Measurements from ENCODE around the gene SAA4.
"Not testable (repeated sequence)": the region's sequence is repeated elsewhere in the genome, so short reads cannot be mapped to it uniquely, and the experiment has no call there.

Gene SAA4, protein sequence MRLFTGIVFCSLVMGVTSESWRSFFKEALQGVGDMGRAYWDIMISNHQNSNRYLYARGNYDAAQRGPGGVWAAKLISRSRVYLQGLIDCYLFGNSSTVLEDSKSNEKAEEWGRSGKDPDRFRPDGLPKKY

DNA sequence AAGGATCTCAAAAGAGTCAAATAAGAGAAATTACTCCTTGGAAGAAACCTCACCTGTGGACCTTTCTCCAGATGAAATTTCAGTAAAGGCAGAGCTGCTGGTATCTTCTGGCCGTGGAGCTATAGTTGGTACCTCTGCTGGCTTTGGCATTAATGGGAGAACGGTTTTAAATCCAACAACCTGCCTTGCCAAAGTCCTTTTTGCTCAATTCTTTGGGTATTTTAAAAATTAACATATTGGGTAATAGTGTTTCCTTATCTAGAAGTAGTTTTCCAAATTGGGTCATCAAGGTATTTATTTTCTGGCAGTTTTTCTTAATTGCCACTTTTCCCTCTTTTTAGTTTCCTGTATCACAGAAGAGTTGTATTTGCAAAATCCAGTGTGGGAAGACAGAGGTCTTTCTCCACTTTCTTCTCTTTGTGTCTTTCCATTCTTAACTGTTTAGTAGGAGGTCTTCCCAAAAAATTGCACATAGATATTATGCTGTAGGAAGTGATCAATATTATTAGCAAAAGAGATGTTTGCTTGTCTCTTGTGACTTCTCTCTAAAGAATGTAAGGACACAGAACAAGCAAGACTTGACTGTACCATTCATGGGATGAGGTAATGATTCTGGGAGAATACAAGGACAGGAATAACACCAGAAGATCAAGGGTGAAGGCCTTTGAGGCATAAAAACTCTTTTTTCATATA is at the start of gene SAA4:
SAA4 (minus strand) TSS at position 139 of the 693 bp plus-strand sequence. CDS start 876 bp downstream, outside the sequence.
- no peak for DNase-seq (ENCODE audit: low read depth, low spot score)

- DNase-seq (ENCODE audit: low read depth, low spot score) = no peak
Measured at GRCh38 chr11:18285841-18286240, 49.2 kb upstream of the SAA4 start.

DNA sequence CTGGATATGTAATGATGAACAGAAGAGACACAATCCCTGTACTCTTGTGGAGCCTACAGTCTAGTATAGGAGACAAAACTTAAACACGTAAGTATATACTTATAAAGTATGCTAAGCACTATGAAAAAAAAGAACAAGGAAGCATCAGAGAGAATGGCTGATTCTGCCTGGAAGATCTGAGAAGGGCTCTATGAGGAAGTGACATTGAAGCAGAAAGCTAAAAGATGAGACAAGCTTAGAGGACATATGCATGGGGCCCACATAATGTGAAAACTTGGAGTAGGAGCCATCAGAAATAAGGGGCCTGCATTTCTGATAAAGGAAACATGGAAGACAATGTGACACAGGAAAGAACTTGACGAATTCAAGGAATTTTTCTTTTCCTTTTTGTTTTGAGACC is 46.0 kb upstream of the SAA4 start:
- no peak for DNase-seq (ENCODE audit: low read depth, low spot score)

- DNase-seq (ENCODE audit: low read depth, low spot score) = no peak
Measured at GRCh38 chr11:18280438-18281045, 43.9 kb upstream of the SAA4 start.

DNA sequence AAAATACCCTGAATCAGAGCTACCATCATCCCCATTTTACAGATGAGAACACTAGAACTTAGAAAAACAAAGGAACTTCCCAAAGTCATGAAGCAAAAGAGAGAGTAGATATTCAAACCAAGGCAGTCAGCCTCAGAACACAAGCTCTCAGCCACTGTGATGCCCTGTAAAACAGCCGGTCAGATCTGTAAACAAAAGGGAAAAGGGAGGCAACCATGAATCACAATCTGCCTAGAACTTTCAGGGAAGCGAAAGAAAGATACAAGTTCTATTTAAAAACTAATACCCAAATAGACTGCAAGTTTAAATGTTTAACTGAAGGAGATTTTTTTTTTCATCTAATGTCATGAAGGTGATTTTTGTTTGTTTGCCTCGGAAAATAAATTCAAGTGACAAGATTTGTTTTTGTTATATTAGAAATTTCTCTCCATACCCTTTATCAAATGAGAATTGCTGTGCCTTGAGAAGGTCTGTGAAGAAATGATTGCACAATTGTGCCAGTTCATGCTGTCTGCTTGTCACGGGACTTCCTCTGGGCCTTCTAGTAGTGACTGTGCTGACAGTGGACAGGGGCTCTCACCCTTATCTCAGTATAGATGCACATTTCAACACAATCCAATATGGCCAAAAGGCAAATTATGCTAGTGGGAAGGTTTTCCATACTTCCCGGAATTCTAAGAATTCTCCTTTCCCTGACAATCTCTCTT is 41.1 kb upstream of the SAA4 start:
- no peak for DNase-seq (ENCODE audit: low read depth, low spot score)

GRCh38 chr11:18271206-18271605 is 34.6 kb upstream of the SAA4 start:
- no peak for DNase-seq (ENCODE audit: low read depth, low spot score)

DNA sequence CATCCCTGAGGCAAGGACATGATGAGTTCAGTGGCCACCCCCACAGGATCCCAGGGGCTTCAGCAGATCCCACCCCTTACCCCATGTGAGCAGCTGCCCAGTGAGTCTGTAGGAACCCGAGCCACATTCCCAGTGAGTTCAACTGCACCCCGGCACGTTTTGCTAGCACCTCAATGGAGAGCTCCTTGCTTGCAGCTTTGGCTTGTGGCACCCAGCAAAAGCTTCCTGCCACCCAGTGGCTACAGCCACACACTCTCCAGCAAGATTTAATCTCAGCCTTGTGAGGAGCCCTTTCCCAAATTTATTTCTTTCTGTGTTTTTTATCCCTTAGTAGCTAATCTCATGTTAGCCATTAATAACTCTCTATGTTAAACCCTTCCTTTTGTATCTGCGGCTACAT is 33.5 kb upstream of the SAA4 start:
- no peak for DNase-seq (ENCODE audit: low read depth, low spot score)

GRCh38 chr11:18269252-18269651 is 32.6 kb upstream of the SAA4 start:
- not testable (repeated sequence) for DNase-seq (ENCODE audit: low read depth, low spot score)

DNA sequence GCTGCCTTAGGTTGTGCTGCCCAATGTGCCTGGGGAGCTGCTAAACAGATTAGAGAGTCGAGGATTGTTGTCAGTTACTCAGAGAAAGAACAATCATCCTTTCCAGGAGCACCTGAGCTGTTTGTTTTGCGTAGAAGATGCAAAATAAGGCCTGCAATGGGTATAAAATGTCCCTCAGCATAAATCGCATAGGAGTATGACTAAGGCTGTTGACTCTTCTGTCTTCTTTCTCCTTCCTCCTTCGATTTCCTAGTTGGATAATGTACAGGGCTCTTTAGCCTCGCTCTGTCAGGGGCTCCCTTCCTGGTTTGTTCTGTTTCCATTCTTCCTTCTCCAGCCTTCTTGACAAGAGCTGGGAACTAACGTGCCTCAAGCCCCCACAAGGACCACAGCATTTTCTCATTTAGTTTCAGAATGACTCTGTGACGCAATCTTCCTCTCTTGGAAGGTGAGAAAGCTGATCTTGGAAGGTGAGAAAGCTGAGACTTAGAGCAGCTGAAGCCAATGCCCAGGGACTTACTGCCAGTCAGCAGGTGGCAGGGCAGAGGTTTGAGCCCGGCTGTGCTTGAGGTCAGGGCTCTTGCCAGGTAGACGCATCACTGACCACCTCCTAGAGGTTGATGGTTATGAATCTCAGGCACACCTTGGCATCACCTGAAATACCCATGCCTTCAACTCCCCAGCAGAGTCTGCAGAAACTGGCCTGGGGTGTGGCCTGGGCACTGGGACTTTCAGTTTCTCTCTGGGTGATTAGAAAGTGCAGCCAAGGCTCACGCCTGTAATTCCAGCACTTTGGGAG is 30.9 kb upstream of the SAA4 start:
- DNase-seq (ENCODE audit: low read depth, low spot score) = not testable (repeated sequence)

GRCh38 chr11:18265949-18266348 is 29.3 kb upstream of the SAA4 start, which contains the start of gene SAA1:
Gene SAA1, plus strand, starts transcription at chr11:18266264. Its CDS starts 624 bp downstream, at chr11:18266888.
- no peak for DNase-seq (ENCODE audit: low read depth, low spot score)

GRCh38 chr11:18264677-18265555 is 28.3 kb upstream of the SAA4 start:
- DNase-seq (ENCODE audit: low read depth, low spot score) = no peak

DNA sequence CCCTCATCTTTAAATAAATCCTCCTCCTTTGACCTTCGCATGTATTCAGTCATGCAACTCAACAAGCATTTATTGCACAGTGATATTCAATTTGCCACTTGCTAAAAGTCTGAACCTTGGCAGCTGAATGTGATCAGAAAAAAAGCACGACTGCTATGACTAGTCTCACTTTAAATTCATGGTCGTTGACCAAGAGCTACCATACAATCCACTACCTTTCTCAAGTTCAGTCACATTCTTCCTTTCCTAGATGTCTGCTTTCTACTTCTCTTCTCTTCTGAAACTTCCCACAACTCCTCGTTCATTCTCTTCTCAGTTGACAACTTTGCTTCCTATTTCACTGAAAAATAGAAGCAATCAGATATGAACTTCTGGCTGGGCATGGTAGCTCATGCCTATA is 27.4 kb upstream of the SAA4 start:
- no peak for DNase-seq (ENCODE audit: low read depth, low spot score)

DNA sequence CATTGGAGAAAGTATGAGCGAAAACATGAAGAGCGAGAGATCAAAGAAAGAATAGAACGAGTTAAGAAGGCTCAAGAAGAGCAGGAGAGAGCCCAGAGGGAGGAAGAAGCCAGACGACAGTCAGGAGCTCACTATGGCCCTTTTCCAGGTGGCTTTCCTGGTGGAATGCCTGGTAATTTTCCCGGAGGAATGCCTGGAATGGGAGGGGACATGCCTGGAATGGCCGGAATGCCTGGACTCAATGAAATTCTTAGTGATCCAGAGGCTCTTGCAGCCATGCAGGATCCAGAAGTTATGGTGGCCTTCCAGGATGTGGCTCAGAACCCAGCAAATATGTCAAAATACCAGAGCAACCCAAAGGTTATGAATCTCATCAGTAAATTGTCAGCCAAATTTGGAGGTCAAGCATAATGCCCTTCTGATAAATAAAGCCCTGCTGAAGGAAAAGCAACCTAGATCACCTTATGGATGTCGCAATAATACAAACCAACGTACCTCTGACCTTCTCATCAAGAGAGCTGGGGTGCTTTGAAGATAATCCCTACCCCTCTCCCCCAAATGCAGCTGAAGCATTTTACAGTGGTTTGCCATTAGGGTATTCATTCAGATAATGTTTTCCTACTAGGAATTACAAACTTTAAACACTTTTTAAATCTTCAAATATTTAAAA is 26.2 kb upstream of the SAA4 start:
- not testable (repeated sequence) for DNase-seq (ENCODE audit: low read depth, low spot score)

DNA sequence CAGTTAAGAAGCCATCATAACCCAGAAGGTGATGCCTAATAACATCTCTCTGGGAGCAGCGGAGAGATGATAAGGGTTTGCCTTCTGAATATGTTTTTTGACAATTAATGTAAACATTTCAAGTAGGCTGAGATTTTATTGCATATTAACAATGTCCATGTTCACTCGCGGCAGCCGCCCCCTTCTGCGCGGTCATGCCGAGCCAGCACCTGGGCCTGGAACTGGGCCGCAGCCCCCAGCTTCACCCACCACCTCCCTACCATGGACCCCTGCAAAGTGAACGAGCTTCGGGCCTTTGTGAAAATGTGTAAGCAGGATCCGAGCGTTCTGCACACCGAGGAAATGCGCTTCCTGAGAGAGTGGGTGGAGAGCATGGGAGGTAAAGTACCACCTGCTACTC is 25.1 kb upstream of the SAA4 start:
- no peak for DNase-seq (ENCODE audit: low read depth, low spot score)

DNA sequence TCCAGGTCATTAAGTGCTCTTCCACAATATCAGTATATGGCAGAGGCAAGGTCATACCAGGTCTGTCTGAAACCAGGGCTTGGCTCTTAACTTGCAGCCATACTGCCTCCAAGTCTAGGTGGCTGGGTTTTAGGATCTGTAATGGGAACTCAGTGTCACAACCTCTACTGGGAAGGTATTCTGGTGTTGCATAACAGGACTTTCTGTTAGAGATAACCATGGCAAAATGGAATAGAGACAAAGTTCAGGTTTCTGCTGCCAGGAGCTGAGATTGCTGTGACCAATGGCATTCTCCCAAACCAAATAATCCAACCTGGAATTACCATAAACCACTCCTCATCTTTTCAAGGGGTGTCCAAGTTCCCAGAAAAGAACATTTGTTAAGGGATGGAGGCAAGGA is 22.7 kb upstream of the SAA4 start:
- no peak for DNase-seq (ENCODE audit: low read depth, low spot score)

- no peak for DNase-seq (ENCODE audit: low read depth, low spot score)
Measured at GRCh38 chr11:18254781-18255361, 18.3 kb upstream of the SAA4 start.

DNA sequence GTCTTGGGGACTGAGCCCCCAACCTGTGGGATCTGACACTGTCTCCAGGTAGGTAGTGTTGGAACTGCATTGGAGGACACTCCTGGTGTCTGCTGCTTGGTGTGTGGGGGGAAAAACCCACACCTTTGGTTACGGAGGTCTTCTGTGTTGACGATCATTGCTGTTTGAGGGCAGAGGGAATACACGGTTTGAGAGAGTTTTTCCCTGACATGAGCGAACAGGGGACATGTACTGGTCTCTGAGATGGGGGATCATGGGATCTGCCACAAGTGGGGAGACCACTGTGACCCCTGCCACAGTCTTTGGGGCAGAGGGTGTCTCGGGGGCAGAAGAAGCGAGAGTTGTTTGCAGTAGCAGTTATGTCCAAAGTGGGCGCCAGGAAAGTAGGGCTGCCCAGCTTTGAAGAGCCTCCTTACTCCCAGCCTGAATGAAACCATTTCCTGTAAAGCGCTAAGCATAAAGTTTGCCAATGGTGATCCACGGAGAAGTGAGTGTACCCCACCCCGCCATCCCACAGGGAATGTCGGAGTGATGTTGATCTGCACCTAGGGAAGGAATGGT is 17.3 kb upstream of the SAA4 start:
- no peak for DNase-seq (ENCODE audit: low read depth, low spot score)

- no peak for DNase-seq (ENCODE audit: low read depth, low spot score)
Measured at GRCh38 chr11:18253233-18253632, 16.6 kb upstream of the SAA4 start.

DNA sequence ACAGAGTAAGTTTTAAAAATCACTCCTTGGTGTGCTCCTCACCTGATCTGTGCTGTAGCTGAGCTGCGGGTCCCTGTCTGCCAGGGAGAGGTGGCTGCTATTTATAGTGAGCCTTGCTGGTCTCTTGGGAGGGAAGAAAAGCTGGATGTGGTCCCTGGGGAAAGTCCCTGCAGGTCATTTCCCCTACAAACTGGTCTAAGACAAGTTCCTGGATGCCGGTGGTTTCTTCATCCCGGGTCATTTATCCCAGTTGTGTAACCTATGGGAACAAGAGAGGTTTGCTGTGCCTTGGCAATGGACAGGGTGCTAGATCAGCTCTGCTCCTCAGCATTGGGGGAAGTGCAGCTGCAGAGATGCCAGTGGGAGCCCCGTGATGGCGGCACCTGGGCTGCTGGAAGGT is 12.0 kb upstream of the SAA4 start, which contains the start of gene SAA2:
SAA2 (minus strand) TSS at position 108 of the 400 bp plus-strand sequence. CDS start 657 bp downstream, outside the sequence.
- no peak for DNase-seq (ENCODE audit: low read depth, low spot score)
